Mucosa of descending colon (tissue), 3 donors: ENCODE data around the gene TUBD1. TPM values are rescaled to one million over a fixed set of nuclear protein-coding genes. Genes with fewer than 3 reads are reported as not detected.

Experiments used
- ATAC-seq: fragments of 200-7000 bp; cut with Tn5 transposase; one replicate; pipeline ENCODE4 v1.9.1; 2020; ENCODE audit warnings: mild to moderate bottlenecking, moderate library complexity
- DNase-seq, 3 donors: peaks; one replicate each; pipeline ENCODE4 v3.0.0-alpha.2; 2020
- H3K36me3 ChIP-seq: fragments of 200-600 bp; one replicate; pipeline ENCODE4 v1.8.0; 2021; ENCODE audit warnings: low read depth, mild to moderate bottlenecking
- H3K4me1 ChIP-seq: fragments of 200-600 bp; one replicate; pipeline ENCODE4 v1.8.0; 2021; ENCODE audit warnings: low read depth, mild to moderate bottlenecking
- H3K4me3 ChIP-seq: fragments of 200-600 bp; one replicate; pipeline ENCODE4 v1.8.0; 2021; ENCODE audit warnings: mild to moderate bottlenecking
- H3K9me3 ChIP-seq: fragments of 200-600 bp; one replicate; pipeline ENCODE4 v1.8.0; 2021; ENCODE audit warnings: mild to moderate bottlenecking
- CTCF ChIP-seq: fragments of 200-600 bp; IDR thresholded peaks from one replicate; pipeline ENCODE4 v1.8.0; 2022; ENCODE audit warnings: antibody characterized with exemption, mild to moderate bottlenecking
- intact Hi-C, 2 donors: fragments of 100-400 bp; cut with DNase I in 1 of 2; cut with micrococcal nuclease in 1 of 2; formaldehyde crosslinking; loops; one replicate each; pipeline versions ENCODE4 v1.11.0 to v1.11.1; 2022; cut with DNase I, micrococcal nuclease
- total RNA-seq, 3 donors: library from RNA; stranded (reverse); fragmentation: NEBNext Ultra II Directional in 2 of 3; extraction: Animal tissue kit (Norgen Biotek cat#: 25700) in 2 of 3; gene quantifications; one replicate each; pipeline versions ENCODE4 v1.2.1 to v1.2.4, GENCODE V29; 2021 to 2023
- donor health status: DM: no; HTN: no; CAD: no; lungs with moderate emphysema.
- donor health status: DM: no; HTN: no; CAD: no.
- donor health status: DM: no; HTN: yes; CAD: no.

The TUBD1 gene
- total RNA-seq, 3 donors from 2014 or later = 6.1 to 11.4 (median 6.2) TPM

DNA sequence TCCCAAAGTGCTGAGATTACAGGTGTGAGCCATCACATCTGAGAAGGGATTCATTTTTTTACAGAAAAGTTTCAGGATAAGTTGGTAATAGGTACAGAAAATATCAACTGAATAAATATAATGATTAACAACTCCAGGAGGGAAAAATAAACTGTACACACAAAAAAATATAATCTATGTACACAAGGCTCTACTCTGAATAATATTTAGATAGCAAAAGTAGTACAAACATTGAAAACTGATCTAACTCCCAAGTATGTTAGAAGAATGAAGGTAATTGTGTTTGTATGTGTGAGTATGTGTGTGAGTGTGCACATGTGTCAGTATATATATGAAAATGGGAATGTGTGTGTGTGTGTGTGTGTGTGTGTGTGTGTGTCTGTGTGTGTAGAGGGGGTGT, 20.4 kb downstream of the TUBD1 start:
- no peak for TF ChIP-seq CTCF
- no peak for ATAC-seq
- DNase-seq = no peak
- Histone ChIP-seq H3K9me3 (no peaks in the 10 kb centered on the region), H3K4me1 (no peaks in the 10 kb centered on the region), H3K4me3 (no peak overlapping the region), H3K36me3 (no peaks in the 10 kb centered on the region)
- intact Hi-C loops = no loop called here

DNA sequence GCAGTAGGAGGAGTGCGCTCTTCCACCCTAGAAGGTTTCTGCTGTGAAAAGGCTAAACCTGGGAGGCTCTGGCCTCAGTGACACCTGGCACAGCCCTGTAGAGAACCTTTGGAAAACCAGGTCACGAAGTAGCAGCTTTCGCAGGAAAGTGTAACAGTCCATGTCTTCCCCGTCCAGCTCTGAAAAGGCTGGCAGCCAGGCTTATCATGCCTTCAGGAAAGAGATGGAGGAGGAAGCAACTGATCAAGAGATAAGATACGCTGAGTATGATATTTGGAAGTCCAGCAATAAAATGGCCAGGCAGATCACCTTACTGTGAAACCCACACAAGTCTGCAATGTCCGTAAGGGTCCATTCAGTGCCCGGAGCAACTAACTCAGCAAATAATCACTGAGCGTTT, 22.3 kb downstream of the TUBD1 start:
- no peaks in the 10 kb centered on the region for H3K4me1 ChIP-seq
- ATAC-seq (no peak), DNase-seq (no peak)
- intact Hi-C loops = no loop called here
- no peaks in the 10 kb centered on the region for H3K36me3 ChIP-seq
- no peaks in the 10 kb centered on the region for H3K9me3 ChIP-seq
- no peak for TF ChIP-seq CTCF
- H3K4me3 ChIP-seq = no peak overlapping the region

DNA sequence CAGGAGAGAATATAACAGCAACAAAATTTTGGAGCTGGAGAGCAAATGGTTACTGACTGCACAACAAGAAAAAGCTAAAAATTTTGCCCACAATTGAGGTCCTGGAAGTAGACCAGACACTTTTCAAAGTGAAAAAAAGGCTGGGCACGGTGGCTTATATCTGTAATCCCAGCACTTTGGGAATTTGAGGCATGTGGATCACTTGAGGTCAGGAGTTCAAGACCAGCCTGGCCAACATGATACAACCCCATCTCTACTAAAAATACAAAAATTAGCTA, 22.9 kb downstream of the TUBD1 start:
- ATAC-seq = no peak
- DNase-seq = no peak
- Histone ChIP-seq H3K36me3 (no peaks in the 10 kb centered on the region), H3K4me3 (no peak overlapping the region), H3K4me1 (no peaks in the 10 kb centered on the region), H3K9me3 (no peaks in the 10 kb centered on the region)
- no peak for TF ChIP-seq CTCF
- intact Hi-C loops = no loop called here

DNA sequence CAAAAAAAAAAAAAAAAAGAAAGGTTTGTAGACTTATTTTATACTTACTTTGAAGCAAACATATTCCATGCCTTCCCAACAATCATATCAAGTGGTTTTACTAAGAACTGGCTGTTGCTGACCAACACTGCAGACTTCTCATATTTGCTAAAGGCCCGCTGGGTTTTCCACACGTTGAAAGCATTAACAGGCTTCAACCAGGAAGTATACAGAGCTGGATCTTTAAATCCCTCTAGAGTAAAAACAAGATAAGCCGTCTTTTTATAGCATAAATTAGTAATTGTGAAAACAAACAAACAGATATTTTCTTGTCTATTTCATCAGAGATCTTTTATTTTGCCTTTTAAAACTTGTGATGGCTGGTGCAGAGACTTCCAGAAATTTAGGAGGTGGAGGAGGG, 29.1 kb downstream of the TUBD1 start:
- intact Hi-C loops = no loop called here
- no peaks in the 10 kb centered on the region for H3K9me3 ChIP-seq
- ATAC-seq (no peak), DNase-seq (no peak)
- no peak overlapping the region for H3K4me3 ChIP-seq
- H3K4me1 ChIP-seq = peaks cover 5% of the 10 kb centered on the region
- TF ChIP-seq CTCF = no peak
- no peaks in the 10 kb centered on the region for H3K36me3 ChIP-seq

DNA sequence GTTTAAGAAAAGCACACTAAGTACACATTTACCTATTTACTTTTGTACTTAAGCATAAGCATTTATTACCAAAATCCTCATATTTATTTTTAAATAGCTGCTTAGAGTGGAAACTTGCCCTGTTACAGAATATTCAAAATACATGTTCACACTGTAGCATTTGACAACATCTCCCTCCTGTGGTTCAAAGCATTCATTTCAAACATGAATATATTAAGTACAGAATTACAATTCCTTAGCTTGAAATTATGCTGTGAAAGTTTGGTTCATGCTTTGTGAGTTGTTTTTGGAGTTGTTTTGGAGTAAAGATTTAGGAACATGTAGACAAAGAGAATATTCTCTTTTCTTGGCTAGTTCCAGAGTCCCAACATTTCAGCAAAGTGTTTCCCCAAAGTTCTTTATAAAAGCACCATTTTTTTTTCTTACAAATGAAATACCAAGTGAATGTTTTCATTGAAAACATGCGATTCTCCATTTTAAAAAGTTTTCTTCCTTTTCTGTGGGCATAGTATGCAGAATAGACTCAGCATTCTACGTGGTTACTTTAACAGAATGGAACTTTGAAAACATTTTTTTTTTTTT, 33.2 kb downstream of the TUBD1 start:
- intact Hi-C loops = loop anchor here in 1 of 2 donors (2.0 kb wide), 1 partner anchor 107 kb away; no protein-coding TSS in a partner anchor
- DNase-seq = no peak
- Histone ChIP-seq H3K4me1 (peaks cover 7% of the 10 kb centered on the region), H3K36me3 (no peaks in the 10 kb centered on the region), H3K4me3 (no peak overlapping the region), H3K9me3 (no peaks in the 10 kb centered on the region)
- ATAC-seq = peak; percentile 73
- peak; percentile 30 for TF ChIP-seq CTCF

DNA sequence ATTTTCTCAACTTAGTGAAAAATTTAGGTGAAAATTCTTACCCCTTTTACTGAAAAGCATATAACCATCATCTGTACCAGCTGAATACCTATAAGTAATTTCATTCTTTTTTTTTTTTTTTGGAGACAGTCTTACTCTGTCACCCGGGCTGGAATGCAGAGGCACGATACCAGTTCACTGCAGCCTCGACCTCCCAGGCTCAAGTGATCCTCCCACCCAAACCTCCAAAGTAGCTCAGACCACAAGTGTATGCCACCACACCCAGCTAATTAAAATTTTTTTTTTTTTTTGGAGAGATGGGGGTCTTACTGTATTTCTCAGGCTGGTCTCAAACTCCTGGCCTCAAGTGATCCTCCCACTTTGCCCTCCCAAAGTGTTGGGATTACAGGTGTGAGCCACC, 33.8 kb downstream of the TUBD1 start:
- Histone ChIP-seq H3K36me3 (no peaks in the 10 kb centered on the region), H3K4me3 (no peak overlapping the region), H3K4me1 (peaks cover 7% of the 10 kb centered on the region), H3K9me3 (no peaks in the 10 kb centered on the region)
- intact Hi-C loops = loop anchor here in 1 of 2 donors (2.0 kb wide), 1 partner anchor 106 kb away; no protein-coding TSS in a partner anchor
- no peak for ATAC-seq
- DNase-seq = no peak
- no peak for TF ChIP-seq CTCF
